SK-N-MC (cell line): ENCODE measurements around the gene CACNA1E.

Source experiments
- DNase-seq: peaks from one replicate; pipeline ENCODE4 v3.0.0-alpha.2; 2011; ENCODE audit warnings: low read depth, low spot score
- H3K27ac ChIP-seq: fragments of 200-600 bp; sonication (generic); 2 replicates; pipeline ENCODE4 v1.5.1; 2016; ENCODE audit warnings: mixed run types
- H3K36me3 ChIP-seq: fragments of 200-600 bp; sonication (generic); 2 replicates; pipeline ENCODE4 v1.6.1; 2017; ENCODE audit warnings: antibody characterized with exemption, low read length, mixed read lengths; ENCODE audit not compliant: insufficient read depth
- H3K4me3 ChIP-seq: fragments of 200-600 bp; sonication (generic); 2 replicates; pipeline ENCODE4 v1.5.1; 2016
- H3K9ac ChIP-seq: fragments of 200-600 bp; sonication (generic); 2 replicates; pipeline ENCODE4 v1.8.0; 2017; ENCODE audit warnings: mixed run types, mixed read lengths; ENCODE audit not compliant: insufficient read length
- H3K9me3 ChIP-seq: fragments of 200-600 bp; sonication (generic); 2 replicates; pipeline ENCODE4 v1.6.1; 2017; ENCODE audit warnings: low read depth, mild to moderate bottlenecking, antibody characterized with exemption, low read length, moderate library complexity, mixed read lengths
- EZH2 ChIP-seq: fragments of 200-600 bp; sonication (generic); IDR thresholded peaks from one replicate; pipeline ENCODE4 v1.6.1; 2017; ENCODE audit warnings: antibody characterized with exemption
- FOXP2 ChIP-seq: optimal IDR thresholded peaks from 2 replicates; pipeline ENCODE3; 2011; ENCODE audit warnings: mild to moderate bottlenecking, moderate library complexity; ENCODE audit not compliant: insufficient read depth; ENCODE audit errors: extremely low read length, control extremely low read depth
- POLR2AphosphoS5 ChIP-seq: IDR thresholded peaks from 2 replicates; pipeline ENCODE4 v1.6.1; 2012; ENCODE audit warnings: mild to moderate bottlenecking, low read depth, low read length, borderline replicate concordance

The CACNA1E gene

GRCh38 chr1:181608948-181609347, 125.6 kb downstream of the CACNA1E start:
- Histone ChIP-seq H3K4me3 (no peak overlapping the region), H3K9me3 (no peaks in the 10 kb centered on the region), H3K27ac (no peak overlapping the region), H3K9ac (no peak overlapping the region), H3K36me3 (no peaks in the 10 kb centered on the region)
- TF ChIP-seq EZH2 (no peak), FOXP2 (no peak), POLR2AphosphoS5 (no peak)
- DNase-seq: no peak

GRCh38 chr1:181612100-181612499, 128.8 kb downstream of the CACNA1E start:
- no peak overlapping the region for H3K9ac ChIP-seq
- no peak overlapping the region for H3K27ac ChIP-seq
- no peak for DNase-seq
- no peak overlapping the region for H3K4me3 ChIP-seq
- H3K9me3 ChIP-seq: no peaks in the 10 kb centered on the region
- no peaks in the 10 kb centered on the region for H3K36me3 ChIP-seq
- TF ChIP-seq POLR2AphosphoS5 (no peak), EZH2 (no peak), FOXP2 (no peak)

- Histone ChIP-seq H3K9me3 (no peaks in the 10 kb centered on the region), H3K4me3 (no peak overlapping the region), H3K9ac (no peak overlapping the region), H3K27ac (no peak overlapping the region), H3K36me3 (no peaks in the 10 kb centered on the region)
- DNase-seq: no peak
- TF ChIP-seq POLR2AphosphoS5 (no peak), EZH2 (no peak), FOXP2 (no peak)
Observed at GRCh38 chr1:181618559-181618958, 135.2 kb downstream of the CACNA1E start.

- no peak for TF ChIP-seq FOXP2
- no peak for TF ChIP-seq POLR2AphosphoS5
- TF ChIP-seq EZH2: no peak
- Histone ChIP-seq H3K4me3 (no peak overlapping the region), H3K9ac (no peak overlapping the region), H3K9me3 (no peaks in the 10 kb centered on the region), H3K27ac (no peak overlapping the region), H3K36me3 (no peaks in the 10 kb centered on the region)
- DNase-seq: no peak
Observed at GRCh38 chr1:181620183-181620582, 136.9 kb downstream of the CACNA1E start.

- H3K9ac ChIP-seq: no peak overlapping the region
- H3K36me3 ChIP-seq: no peaks in the 10 kb centered on the region
- no peaks in the 10 kb centered on the region for H3K9me3 ChIP-seq
- DNase-seq: no peak
- H3K4me3 ChIP-seq: no peak overlapping the region
- TF ChIP-seq POLR2AphosphoS5: no peak
- no peak for TF ChIP-seq EZH2
- H3K27ac ChIP-seq: no peak overlapping the region
Observed at GRCh38 chr1:181623850-181624249, 140.5 kb downstream of the CACNA1E start.

- Histone ChIP-seq H3K9ac (no peak overlapping the region), H3K4me3 (no peak overlapping the region), H3K36me3 (no peaks in the 10 kb centered on the region), H3K27ac (no peak overlapping the region), H3K9me3 (no peaks in the 10 kb centered on the region)
- DNase-seq: no peak
- TF ChIP-seq FOXP2 (no peak), EZH2 (no peak), POLR2AphosphoS5 (no peak)
Observed at GRCh38 chr1:181626279-181626938, 143.1 kb downstream of the CACNA1E start.

GRCh38 chr1:181630398-181630797, 147.1 kb downstream of the CACNA1E start:
- no peak overlapping the region for H3K4me3 ChIP-seq
- H3K27ac ChIP-seq: no peak overlapping the region
- TF ChIP-seq EZH2 (no peak), POLR2AphosphoS5 (no peak), FOXP2 (no peak)
- no peak for DNase-seq
- H3K9me3 ChIP-seq: no peaks in the 10 kb centered on the region
- H3K9ac ChIP-seq: no peak overlapping the region
- no peaks in the 10 kb centered on the region for H3K36me3 ChIP-seq

- H3K4me3 ChIP-seq: no peak overlapping the region
- no peak for TF ChIP-seq POLR2AphosphoS5
- no peaks in the 10 kb centered on the region for H3K9me3 ChIP-seq
Observed at GRCh38 chr1:181630838-181631237, 147.5 kb downstream of the CACNA1E start.

GRCh38 chr1:181632492-181632891, 149.2 kb downstream of the CACNA1E start:
- H3K9me3 ChIP-seq: no peaks in the 10 kb centered on the region
- H3K36me3 ChIP-seq: no peaks in the 10 kb centered on the region
- no peak for DNase-seq
- no peak overlapping the region for H3K4me3 ChIP-seq
- H3K9ac ChIP-seq: no peak overlapping the region
- TF ChIP-seq EZH2: no peak
- no peak for TF ChIP-seq FOXP2
- TF ChIP-seq POLR2AphosphoS5: no peak
- no peak overlapping the region for H3K27ac ChIP-seq

More at GRCh38 chr1:181630838-181631237, 147.5 kb downstream of the CACNA1E start:
- H3K36me3 ChIP-seq: no peaks in the 10 kb centered on the region
- no peak overlapping the region for H3K27ac ChIP-seq
- DNase-seq: no peak
- H3K9ac ChIP-seq: no peak overlapping the region
